KOPT-K1 (cell line): Measurements from ENCODE around the gene SMTN.

Experiments
- H3K27ac ChIP-seq: fragments of 200-600 bp; sonication (generic); 2 replicates; pipeline ENCODE4 v1.5.1; 2016; ENCODE audit warnings: antibody characterized with exemption, mild to moderate bottlenecking, low read depth, low read length; ENCODE audit not compliant: poor library complexity, severe bottlenecking
- H3K36me3 ChIP-seq: fragments of 200-600 bp; sonication (generic); 2 replicates; pipeline ENCODE4 v1.5.1; 2017; ENCODE audit warnings: antibody characterized with exemption, mild to moderate bottlenecking, low read length, moderate library complexity; ENCODE audit not compliant: insufficient read depth
- H3K9me3 ChIP-seq: fragments of 200-600 bp; sonication (generic); 2 replicates; pipeline ENCODE4 v1.5.1; 2017; ENCODE audit warnings: antibody characterized with exemption, low read length, mild to moderate bottlenecking; ENCODE audit not compliant: insufficient read depth, poor library complexity, severe bottlenecking

The SMTN gene

GRCh38 chr22:31080848-31081649 is at the start of gene SMTN:
SMTN (plus strand) TSS chr22:31081318; CDS start chr22:31083259, 1,941 bp downstream.
- H3K36me3 ChIP-seq, result no peaks in the 10 kb centered on the region

GRCh38 chr22:31036671-31037550 is 44.2 kb upstream of the SMTN start:
- no peaks in the 10 kb centered on the region for H3K9me3 ChIP-seq
- no peak overlapping the region for H3K27ac ChIP-seq
- no peaks in the 10 kb centered on the region for H3K36me3 ChIP-seq

More at GRCh38 chr22:31080848-31081649, at the start of gene SMTN:
- no peaks in the 10 kb centered on the region for H3K9me3 ChIP-seq
- peak within 1 kb of the TSS; percentile 69 for H3K27ac ChIP-seq

GRCh38 chr22:31038686-31039085 is 42.4 kb upstream of the SMTN start:
- Histone ChIP-seq H3K36me3 (no peaks in the 10 kb centered on the region), H3K9me3 (no peaks in the 10 kb centered on the region), H3K27ac (no peak overlapping the region)

GRCh38 chr22:31039393-31039792 is 41.7 kb upstream of the SMTN start:
- Histone ChIP-seq H3K9me3 (no peaks in the 10 kb centered on the region), H3K27ac (no peak overlapping the region), H3K36me3 (no peaks in the 10 kb centered on the region)

GRCh38 chr22:31040542-31041398 is 40.3 kb upstream of the SMTN start:
- Histone ChIP-seq H3K27ac (no peak overlapping the region), H3K36me3 (no peaks in the 10 kb centered on the region), H3K9me3 (no peaks in the 10 kb centered on the region)

- H3K27ac ChIP-seq, result no peak overlapping the region
- no peaks in the 10 kb centered on the region for H3K36me3 ChIP-seq
- no peaks in the 10 kb centered on the region for H3K9me3 ChIP-seq
Measured at GRCh38 chr22:31044262-31044861, 36.8 kb upstream of the SMTN start.

- Histone ChIP-seq H3K36me3 (no peaks in the 10 kb centered on the region), H3K9me3 (no peaks in the 10 kb centered on the region), H3K27ac (no peak overlapping the region)
Measured at GRCh38 chr22:31045900-31046538, 35.1 kb upstream of the SMTN start.

GRCh38 chr22:31046539-31047226 is 34.4 kb upstream of the SMTN start:
- H3K36me3 ChIP-seq, result no peaks in the 10 kb centered on the region
- no peaks in the 10 kb centered on the region for H3K9me3 ChIP-seq
- no peak overlapping the region for H3K27ac ChIP-seq

GRCh38 chr22:31048570-31048969 is 32.5 kb upstream of the SMTN start:
- Histone ChIP-seq H3K36me3 (no peaks in the 10 kb centered on the region), H3K27ac (no peak overlapping the region), H3K9me3 (no peaks in the 10 kb centered on the region)

- Histone ChIP-seq H3K36me3 (no peaks in the 10 kb centered on the region), H3K27ac (no peak overlapping the region), H3K9me3 (no peaks in the 10 kb centered on the region)
Measured at GRCh38 chr22:31049815-31050420, 31.2 kb upstream of the SMTN start.

- Histone ChIP-seq H3K27ac (no peak overlapping the region), H3K36me3 (no peaks in the 10 kb centered on the region), H3K9me3 (no peaks in the 10 kb centered on the region)
Measured at GRCh38 chr22:31055117-31055634, 25.9 kb upstream of the SMTN start.

GRCh38 chr22:31055635-31056159 is 25.4 kb upstream of the SMTN start:
- H3K36me3 ChIP-seq, result no peaks in the 10 kb centered on the region
- no peaks in the 10 kb centered on the region for H3K9me3 ChIP-seq
- H3K27ac ChIP-seq, result no peak overlapping the region

- Histone ChIP-seq H3K27ac (no peak overlapping the region), H3K9me3 (no peaks in the 10 kb centered on the region), H3K36me3 (no peaks in the 10 kb centered on the region)
Measured at GRCh38 chr22:31056986-31057599, 24.0 kb upstream of the SMTN start.
